BLaER1 treated with 17β-estradiol and CSF1 and Interleukin-3, amounts not matched to agents 10 nM and 100 nM (cell line): ENCODE data around the gene POLR2H.

Experiments
- H3K27ac ChIP-seq, 11 experiments: shearing (Covaris generic); formaldehyde crosslinking; 2 replicates each; pipeline ENCODE4 v1.8.1; 2022
- H3K27me3 ChIP-seq, 11 experiments: shearing (Covaris generic); formaldehyde crosslinking; 2 replicates each; pipeline ENCODE4 v1.8.1; 2022
- H3K36me3 ChIP-seq, 11 experiments: shearing (Covaris generic); formaldehyde crosslinking; 2 replicates each; pipeline ENCODE4 v1.8.1; 2022
- H3K4me1 ChIP-seq, 10 experiments: shearing (Covaris generic); formaldehyde crosslinking; 2 replicates each; pipeline ENCODE4 v1.8.1; 2022
- H3K4me2 ChIP-seq, 11 experiments: shearing (Covaris generic); formaldehyde crosslinking; 2 replicates each; pipeline ENCODE4 v1.8.1; 2022
- H3K4me3 ChIP-seq, 10 experiments: shearing (Covaris generic); formaldehyde crosslinking; 2 replicates each; pipeline ENCODE4 v1.8.1; 2022
- H3K9ac ChIP-seq, 11 experiments: shearing (Covaris generic); formaldehyde crosslinking; 2 replicates each; pipeline ENCODE4 v1.8.1; 2022
- H3K9me3 ChIP-seq, 11 experiments: shearing (Covaris generic); formaldehyde crosslinking; replicated peaks in 1 of 11; 2 replicates each; pipeline ENCODE4 v1.8.1; 2022
- H4K20me1 ChIP-seq, 11 experiments: shearing (Covaris generic); formaldehyde crosslinking; 2 replicates each; pipeline ENCODE4 v1.8.1; 2022
- Cebpa-rat ChIP-seq, 11 experiments: shearing (Covaris generic); IDR thresholded peaks; 2 replicates each; pipeline ENCODE4 v1.8.1; 2022

The POLR2H gene

GRCh38 chr3:184366619-184367289 lies 5.2 kb downstream of the POLR2H start:
- H3K27me3 ChIP-seq, result no peaks in the 10 kb centered on the region
- H3K4me3 ChIP-seq, result no peak overlapping the region
- peaks cover 14 to 66% (median 58%) of the 10 kb centered on the region in 11 experiments; a peak in 19 of 22 replicates for H4K20me1 ChIP-seq
- no peak overlapping the region for H3K27ac ChIP-seq
- peaks cover 52 to 69% (median 59%) of the 10 kb centered on the region in 11 experiments for H3K36me3 ChIP-seq
- H3K4me2 ChIP-seq, result peak overlapping the region in 3 of 11 experiments; percentile 5 to 29 (median 22); a peak in 2 of 22 replicates
- peak overlapping the region in 6 of 11 experiments; percentile 17 to 47 (median 22); a peak in 4 of 22 replicates for H3K9ac ChIP-seq
- TF ChIP-seq Cebpa-rat (IDR thresholded peaks at IDR 0.05), result peak in 3 of 11 experiments; percentile 7 to 57 (median 9); a peak in 2 of 22 replicates
- no peaks in the 10 kb centered on the region for H3K9me3 ChIP-seq
- peaks cover 18 to 38% (median 30%) of the 10 kb centered on the region in 10 experiments for H3K4me1 ChIP-seq

- Histone ChIP-seq H3K9me3 (no peaks in the 10 kb centered on the region), H4K20me1 (peaks cover 14 to 68% (median 58%) of the 10 kb centered on the region in 11 experiments; a peak in 19 of 22 replicates), H3K4me1 (peaks cover 18 to 46% (median 30%) of the 10 kb centered on the region in 10 experiments), H3K36me3 (peaks cover 52 to 69% (median 59%) of the 10 kb centered on the region in 11 experiments), H3K9ac (no peak overlapping the region), H3K27me3 (no peaks in the 10 kb centered on the region), H3K4me3 (no peak overlapping the region), H3K4me2 (no peak overlapping the region), H3K27ac (no peak overlapping the region)
- no peak for TF ChIP-seq Cebpa-rat (IDR thresholded peaks at IDR 0.05)
Observed at GRCh38 chr3:184368116-184368515, 6.6 kb downstream of the POLR2H start.

DNA sequence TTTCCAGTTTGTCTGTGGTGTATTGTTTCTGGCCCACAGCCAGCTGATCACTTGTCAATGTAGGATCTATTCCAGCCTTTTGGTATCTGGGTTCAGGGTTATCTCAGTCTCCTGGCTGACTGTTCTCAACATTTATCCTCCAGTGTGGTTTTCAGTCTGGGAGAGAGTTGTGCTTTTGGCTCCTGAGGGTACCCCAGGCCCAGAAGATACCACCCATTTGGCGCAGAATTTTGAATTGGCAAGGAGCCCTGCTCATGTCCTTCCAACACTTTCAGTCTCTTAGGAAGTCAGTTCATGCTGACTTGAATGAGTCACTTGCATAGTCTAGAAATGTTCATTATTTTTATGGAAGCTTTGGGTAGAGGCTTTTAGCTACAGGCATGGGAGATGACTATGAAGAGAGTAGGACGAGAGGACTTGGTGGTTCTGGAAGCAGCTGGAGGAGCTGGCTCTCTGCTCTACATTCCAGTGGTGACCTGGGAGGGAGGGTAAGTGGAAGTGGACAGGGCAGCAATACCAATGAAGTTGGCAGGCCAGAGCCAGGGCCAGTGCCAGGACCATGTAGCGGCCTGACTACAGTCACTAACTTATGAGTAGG lies 7.2 kb downstream of the POLR2H start:
- no peaks in the 10 kb centered on the region for H3K9me3 ChIP-seq
- peaks cover 17 to 46% (median 28%) of the 10 kb centered on the region in 10 experiments for H3K4me1 ChIP-seq
- no peaks in the 10 kb centered on the region for H3K27me3 ChIP-seq
- H3K27ac ChIP-seq, result no peak overlapping the region
- peaks cover 14 to 68% (median 58%) of the 10 kb centered on the region in 11 experiments; a peak in 19 of 22 replicates for H4K20me1 ChIP-seq
- H3K9ac ChIP-seq, result no peak overlapping the region; a peak in 2 of 22 replicates
- no peak overlapping the region for H3K4me3 ChIP-seq
- no peak overlapping the region for H3K4me2 ChIP-seq
- TF ChIP-seq Cebpa-rat (IDR thresholded peaks at IDR 0.05), result no peak
- H3K36me3 ChIP-seq, result peaks cover 52 to 69% (median 59%) of the 10 kb centered on the region in 11 experiments

GRCh38 chr3:184371570-184372018 lies 10.1 kb downstream of the POLR2H start:
- H3K9me3 ChIP-seq, result no peaks in the 10 kb centered on the region
- peaks cover 31 to 43% (median 39%) of the 10 kb centered on the region in 11 experiments for H3K36me3 ChIP-seq
- peaks cover 0 to 18% (median 6%) of the 10 kb centered on the region in 10 experiments; a peak in 12 of 20 replicates for H3K4me1 ChIP-seq
- peak overlapping the region in 2 of 11 experiments; percentile 11 to 35; a peak in 1 of 22 replicates for H3K4me2 ChIP-seq
- H3K27ac ChIP-seq, result no peak overlapping the region
- H4K20me1 ChIP-seq, result peaks cover 14 to 50% (median 41%) of the 10 kb centered on the region in 11 experiments; a peak in 18 of 22 replicates
- no peak for TF ChIP-seq Cebpa-rat (IDR thresholded peaks at IDR 0.05)
- no peak overlapping the region for H3K4me3 ChIP-seq
- no peak overlapping the region for H3K9ac ChIP-seq
- H3K27me3 ChIP-seq, result peaks cover 0 to 12% (median 0%) of the 10 kb centered on the region in 11 experiments; a peak in 5 of 22 replicates

GRCh38 chr3:184372296-184372821 lies 10.8 kb downstream of the POLR2H start:
- no peaks in the 10 kb centered on the region for H3K9me3 ChIP-seq
- H3K4me2 ChIP-seq, result peak overlapping the region in 2 of 11 experiments; percentile 21 to 23; a peak in 2 of 22 replicates
- peaks cover 0 to 15% (median 5%) of the 10 kb centered on the region in 10 experiments; a peak in 11 of 20 replicates for H3K4me1 ChIP-seq
- no peak overlapping the region for H3K27ac ChIP-seq
- no peak for TF ChIP-seq Cebpa-rat (IDR thresholded peaks at IDR 0.05)
- peaks cover 9 to 46% (median 36%) of the 10 kb centered on the region in 11 experiments; a peak in 18 of 22 replicates for H4K20me1 ChIP-seq
- H3K9ac ChIP-seq, result peak overlapping the region in 1 of 11 experiments; percentile 28; a peak in 1 of 22 replicates
- peaks cover 24 to 36% (median 31%) of the 10 kb centered on the region in 11 experiments for H3K36me3 ChIP-seq
- H3K27me3 ChIP-seq, result peaks cover 2 to 16% (median 7%) of the 10 kb centered on the region in 11 experiments; a peak in 21 of 22 replicates
- no peak overlapping the region for H3K4me3 ChIP-seq

DNA sequence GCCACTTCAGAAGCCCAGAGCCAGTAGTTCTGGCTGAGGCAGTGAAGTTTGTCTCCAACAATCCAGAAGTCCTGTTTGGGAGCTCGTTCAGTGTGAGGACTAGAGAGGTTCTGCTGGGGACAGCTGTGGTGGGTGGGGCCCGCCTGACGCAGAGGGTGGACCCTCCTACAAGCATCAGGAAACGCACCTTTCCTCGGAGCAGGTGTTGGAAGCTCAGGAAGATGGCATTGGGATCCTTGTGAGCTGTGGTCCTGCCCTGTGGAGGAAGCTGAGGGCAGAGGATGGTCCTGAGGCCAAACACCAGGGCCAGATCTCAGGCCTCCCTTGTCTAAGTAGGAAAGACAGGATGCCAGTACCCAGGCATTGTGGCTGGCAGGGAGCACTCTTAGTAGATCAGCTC lies 11.4 kb downstream of the POLR2H start:
- peak overlapping the region in 1 of 11 experiments; percentile 23; a peak in 2 of 22 replicates for H3K4me2 ChIP-seq
- peaks cover 0 to 15% (median 7%) of the 10 kb centered on the region in 10 experiments; a peak in 12 of 20 replicates for H3K4me1 ChIP-seq
- peaks cover 8 to 22% (median 12%) of the 10 kb centered on the region in 11 experiments for H3K27me3 ChIP-seq
- no peak for TF ChIP-seq Cebpa-rat (IDR thresholded peaks at IDR 0.05)
- H3K36me3 ChIP-seq, result peaks cover 19 to 30% (median 26%) of the 10 kb centered on the region in 11 experiments
- H4K20me1 ChIP-seq, result peaks cover 7 to 45% (median 34%) of the 10 kb centered on the region in 11 experiments; a peak in 18 of 22 replicates
- H3K27ac ChIP-seq, result no peak overlapping the region
- no peaks in the 10 kb centered on the region for H3K9me3 ChIP-seq
- H3K9ac ChIP-seq, result peak overlapping the region in 3 of 11 experiments; percentile 1 to 28 (median 9); a peak in 1 of 22 replicates
- H3K4me3 ChIP-seq, result no peak overlapping the region

GRCh38 chr3:184373422-184373821 lies 11.9 kb downstream of the POLR2H start:
- Histone ChIP-seq H3K9me3 (no peaks in the 10 kb centered on the region), H3K4me3 (no peak overlapping the region), H3K36me3 (peaks cover 14 to 25% (median 21%) of the 10 kb centered on the region in 11 experiments), H3K4me1 (peaks cover 0 to 16% (median 11%) of the 10 kb centered on the region in 10 experiments; a peak in 12 of 20 replicates), H4K20me1 (peaks cover 4 to 45% (median 30%) of the 10 kb centered on the region in 11 experiments; a peak in 19 of 22 replicates), H3K27me3 (peaks cover 13 to 27% (median 17%) of the 10 kb centered on the region in 11 experiments), H3K9ac (peak overlapping the region in 2 of 11 experiments; percentile 1 to 9; a peak in 1 of 22 replicates), H3K27ac (no peak overlapping the region), H3K4me2 (no peak overlapping the region)
- no peak for TF ChIP-seq Cebpa-rat (IDR thresholded peaks at IDR 0.05)

DNA sequence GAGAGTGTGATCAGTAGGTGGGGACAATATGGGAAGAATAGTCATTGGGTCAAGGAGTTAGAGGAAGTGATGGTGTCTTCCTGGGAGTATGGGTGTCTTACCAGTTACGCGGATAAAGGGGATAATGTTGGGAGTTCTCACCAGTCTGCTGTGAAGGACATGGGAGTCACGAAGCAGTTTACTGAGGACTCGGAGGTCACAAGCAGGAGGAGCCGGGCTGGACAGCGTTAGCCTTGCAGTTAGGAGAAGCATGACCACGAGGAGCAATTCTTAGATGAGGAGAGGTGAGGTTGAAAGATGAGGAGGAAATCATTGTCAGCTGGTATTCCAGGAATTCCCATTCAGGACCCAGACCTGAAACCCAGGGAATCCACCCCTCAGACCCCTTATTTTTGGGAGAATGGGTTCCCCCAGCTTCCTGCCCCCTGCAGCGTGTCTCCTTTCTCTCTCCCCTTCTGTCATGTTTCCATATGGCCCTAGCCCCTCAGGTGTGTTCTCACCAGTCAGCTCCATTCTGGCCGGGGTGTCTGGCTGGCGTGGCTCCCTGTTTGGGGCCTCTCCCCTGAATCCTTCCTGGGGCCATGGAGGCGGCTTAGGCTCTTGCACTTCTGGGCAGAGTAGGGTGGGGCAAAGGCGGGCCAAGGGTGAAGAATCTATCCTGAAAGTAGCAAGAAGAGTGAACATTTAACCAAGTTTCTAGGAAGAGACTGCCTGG lies 14.4 kb downstream of the POLR2H start:
- H4K20me1 ChIP-seq, result peaks cover 0 to 35% (median 11%) of the 10 kb centered on the region in 11 experiments; a peak in 13 of 22 replicates
- H3K36me3 ChIP-seq, result peaks cover 0 to under 1% (median 0%) of the 10 kb centered on the region in 11 experiments; a peak in 2 of 22 replicates
- peaks cover 5 to 21% (median 17%) of the 10 kb centered on the region in 10 experiments; a peak in 16 of 20 replicates for H3K4me1 ChIP-seq
- H3K4me3 ChIP-seq, result no peak overlapping the region
- H3K4me2 ChIP-seq, result no peak overlapping the region
- H3K27me3 ChIP-seq, result peaks cover 34 to 52% (median 42%) of the 10 kb centered on the region in 11 experiments
- no peak for TF ChIP-seq Cebpa-rat (IDR thresholded peaks at IDR 0.05)
- no peak overlapping the region for H3K9ac ChIP-seq
- H3K9me3 ChIP-seq, result no peaks in the 10 kb centered on the region
- no peak overlapping the region for H3K27ac ChIP-seq
